HEK293 (cell line): Measurements from ENCODE around the gene SULT1A2.
"Not testable (repeated sequence)": the region's sequence is repeated elsewhere in the genome, so short reads cannot be mapped to it uniquely, and the experiment has no call there.

Source experiments
- CTCF ChIA-PET: fragments of 350-600 bp; formaldehyde crosslinking; extraction: SDS; loops from one replicate; lab custom pipeline; 2021; ENCODE audit warnings: antibody characterized with exemption; lab: Yijun Ruan, JAX
- POLR2A ChIA-PET: fragments of 300-600 bp; formaldehyde crosslinking; extraction: SDS; loops from one replicate; lab custom pipeline; 2020; ENCODE audit warnings: antibody characterized with exemption, inconsistent platforms; lab: Yijun Ruan, JAX
- H3K27ac ChIP-seq: fragments of 200-500 bp; sonication (Bioruptor generic); 2 replicates; pipeline ENCODE4 v1.5.1; 2014; ENCODE audit warnings: low read depth, low read length, control low read depth, inconsistent platforms; ENCODE audit errors: extremely low read depth
- H3K36me3 ChIP-seq, 2 experiments: fragments of 200-500 bp in 1 of 2; sonication (Bioruptor generic) in 1 of 2; 1 replicate in 1 of 2; 2 replicates in 1 of 2; pipeline ENCODE4 v1.5.1; 2014 to 2017; ENCODE audit warnings: inconsistent platforms in 2 of 2, low read length in 2 of 2; ENCODE audit not compliant: control insufficient read depth in 2 of 2, insufficient read depth in 1 of 2
- H3K4me1 ChIP-seq: fragments of 200-500 bp; sonication (Bioruptor generic); 2 replicates; pipeline ENCODE4 v1.5.1; 2014; ENCODE audit warnings: mild to moderate bottlenecking, low read length, inconsistent platforms; ENCODE audit not compliant: control insufficient read depth, insufficient read depth
- H3K4me3 ChIP-seq: 2 replicates; pipeline ENCODE4 v1.5.1; 2011; ENCODE audit warnings: low read depth, mild to moderate bottlenecking, control low read depth, low read length, moderate library complexity
- H3K9me3 ChIP-seq: fragments of 200-500 bp; sonication (Bioruptor generic); 2 replicates; pipeline ENCODE4 v1.5.1; 2014; ENCODE audit warnings: low read depth, low read length, inconsistent platforms; ENCODE audit not compliant: control insufficient read depth, insufficient read depth
- CTCF ChIP-seq: fragments of 450-650 bp; formaldehyde crosslinking; IDR thresholded peaks from 2 replicates; pipeline ENCODE4 v1.5.1; 2016; ENCODE audit warnings: missing biosample characterization, missing genetic modification characterization
- SCRT2 ChIP-seq: fragments of 450-650 bp; formaldehyde crosslinking; IDR thresholded peaks from 2 replicates; pipeline ENCODE4 v1.5.1; 2016; ENCODE audit warnings: missing biosample characterization, missing genetic modification characterization
- ZNF2 ChIP-seq: fragments of 450-650 bp; formaldehyde crosslinking; IDR thresholded peaks from 2 replicates; pipeline ENCODE4 v1.5.1; 2016; ENCODE audit warnings: missing biosample characterization, missing genetic modification characterization
- ZNF341 ChIP-seq: fragments of 450-650 bp; formaldehyde crosslinking; IDR thresholded peaks from 2 replicates; pipeline ENCODE4; 2016; ENCODE audit warnings: low read depth, missing biosample characterization, missing genetic modification characterization
- ZNF654 ChIP-seq: fragments of 450-650 bp; formaldehyde crosslinking; IDR thresholded peaks from 2 replicates; pipeline ENCODE4 v1.5.1; 2016; ENCODE audit warnings: low read depth, missing biosample characterization, missing genetic modification characterization

Gene SULT1A2

GRCh38 chr16:28615486-28616223 lies 18.8 kb upstream of the SULT1A2 start:
- H3K27ac ChIP-seq, H3K9me3 ChIP-seq, H3K36me3 ChIP-seq, H3K4me1 ChIP-seq, H3K4me3 ChIP-seq, POLR2A ChIA-PET: not testable (repeated sequence)
- CTCF ChIA-PET = interaction anchor here (0.7 to 1.6 kb wide), 4 partner anchors 23 to 297 kb away, joined by 3 to 5 read pairs (median 4); no protein-coding TSS in a partner anchor
- TF ChIP-seq CTCF (tag by site-specific recombination) (peak; percentile 49), ZNF654 (tag by site-specific recombination) (peak; percentile 68), ZNF2 (peak; percentile 64; the same call in 1 of the 2 replicates)

- H3K4me1 ChIP-seq, POLR2A ChIA-PET, H3K4me3 ChIP-seq, H3K9me3 ChIP-seq, CTCF ChIA-PET, H3K27ac ChIP-seq, H3K36me3 ChIP-seq: not testable (repeated sequence)
These were observed 17.7 kb upstream of the SULT1A2 start for GRCh38 chr16:28614561-28614960.

GRCh38 chr16:28613912-28614311 lies 17.1 kb upstream of the SULT1A2 start:
- H3K36me3 ChIP-seq, H3K4me1 ChIP-seq, CTCF ChIA-PET, POLR2A ChIA-PET, H3K4me3 ChIP-seq, H3K9me3 ChIP-seq, H3K27ac ChIP-seq: not testable (repeated sequence)

GRCh38 chr16:28612359-28613280 lies 15.8 kb upstream of the SULT1A2 start:
- CTCF ChIA-PET, POLR2A ChIA-PET, H3K27ac ChIP-seq, H3K4me1 ChIP-seq, H3K9me3 ChIP-seq, H3K4me3 ChIP-seq, H3K36me3 ChIP-seq: not testable (repeated sequence)

- H3K36me3 ChIP-seq = peaks cover 0 to 24% of the 10 kb centered on the region in 2 experiments; a peak in 2 of 3 replicates
- H3K4me3 ChIP-seq = no peak overlapping the region
- no peaks in the 10 kb centered on the region for H3K9me3 ChIP-seq
- CTCF ChIA-PET = no interaction called here
- no peak for TF ChIP-seq ZNF341 (tag by site-specific recombination)
- TF ChIP-seq SCRT2 (tag by site-specific recombination) = peak; percentile 42; the same call in 1 of the 2 replicates
- POLR2A ChIA-PET = no interaction called here
- no peaks in the 10 kb centered on the region for H3K4me1 ChIP-seq
- H3K27ac ChIP-seq = no peak overlapping the region
These were observed 13.8 kb upstream of the SULT1A2 start for GRCh38 chr16:28610595-28611191.
